ENCODE results near the gene LDLRAD4.

LDLRAD4 gene

GRCh38 chr18:13218368-13218991 is at the start of gene LDLRAD4:
LDLRAD4 (plus strand) TSS chr18:13218760.
- DNase-seq (ENCODE audit: low read depth) = peak; percentile 13

DNA sequence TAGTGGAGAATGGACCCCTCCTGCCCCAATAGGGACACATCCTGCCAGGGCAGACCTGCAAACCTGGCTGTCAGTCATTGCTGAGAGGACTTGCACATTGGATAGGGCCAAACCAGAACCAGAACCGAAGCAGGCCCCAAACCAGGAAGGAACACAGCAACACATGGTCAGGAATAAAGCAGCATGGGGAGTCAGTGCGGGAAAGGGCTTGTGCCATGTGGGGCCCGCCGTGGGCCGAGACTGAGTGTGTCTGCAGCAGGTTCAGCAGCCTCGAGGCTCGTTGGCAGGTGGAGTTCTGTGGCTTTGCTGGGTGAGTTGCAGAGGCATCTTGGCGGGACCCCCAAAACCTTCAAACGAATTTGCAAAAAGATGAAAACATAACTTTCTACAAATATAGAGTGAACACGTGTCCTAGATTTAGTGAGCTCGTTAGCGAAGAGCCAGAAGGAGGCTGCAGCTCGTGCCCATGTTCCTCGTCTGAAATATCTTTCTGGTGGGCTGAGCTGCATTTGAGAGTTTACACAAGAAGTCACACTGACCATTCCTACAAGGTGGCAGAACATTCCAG is 44.9 kb upstream of the LDLRAD4 start:
- DNase-seq (ENCODE audit: low read depth) = no peak

GRCh38 chr18:13175266-13175665 is 43.3 kb upstream of the LDLRAD4 start:
- no peak for DNase-seq (ENCODE audit: low read depth)

DNA sequence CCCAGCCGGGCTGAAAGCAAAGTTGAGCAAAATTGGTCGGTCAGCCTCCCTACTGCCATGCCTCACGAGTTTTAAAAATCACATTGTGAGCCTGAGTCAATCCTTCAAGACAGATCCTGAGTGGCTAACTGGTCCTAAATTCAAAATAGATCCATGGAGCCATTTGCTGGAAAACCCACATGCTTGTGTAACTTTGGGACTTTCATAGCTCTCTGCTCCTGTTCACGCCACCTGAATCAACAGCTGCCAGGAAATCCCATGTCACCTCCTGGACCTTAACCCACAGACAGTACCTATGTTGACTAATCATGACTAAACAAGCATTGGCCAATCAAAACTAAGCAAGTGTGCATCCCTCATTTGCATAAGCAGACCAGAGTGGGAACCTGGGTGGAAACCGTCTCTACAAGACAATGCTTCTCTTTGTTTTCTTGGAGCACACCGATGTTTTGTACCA is 42.8 kb upstream of the LDLRAD4 start:
- no peak for DNase-seq (ENCODE audit: low read depth)

DNA sequence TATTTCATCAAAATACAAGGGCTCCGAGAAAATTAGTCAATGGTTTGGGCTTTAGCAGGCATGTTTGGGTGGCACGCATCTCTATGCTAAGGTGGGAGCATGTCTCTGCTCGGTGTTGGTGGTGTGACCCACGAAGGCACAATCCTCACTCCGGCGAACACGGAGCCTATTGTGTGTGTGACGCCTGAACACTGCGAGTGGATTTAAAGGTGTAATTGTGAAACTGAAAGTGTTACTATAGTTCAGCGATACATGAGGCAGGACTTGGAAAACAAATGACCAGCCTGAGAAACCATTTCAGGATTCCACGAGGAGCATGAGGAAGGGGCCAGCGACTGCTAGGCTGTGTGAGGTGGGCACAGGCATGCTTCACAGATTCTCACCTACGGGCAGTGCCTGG is 41.7 kb upstream of the LDLRAD4 start:
- no peak for DNase-seq (ENCODE audit: low read depth)

DNA sequence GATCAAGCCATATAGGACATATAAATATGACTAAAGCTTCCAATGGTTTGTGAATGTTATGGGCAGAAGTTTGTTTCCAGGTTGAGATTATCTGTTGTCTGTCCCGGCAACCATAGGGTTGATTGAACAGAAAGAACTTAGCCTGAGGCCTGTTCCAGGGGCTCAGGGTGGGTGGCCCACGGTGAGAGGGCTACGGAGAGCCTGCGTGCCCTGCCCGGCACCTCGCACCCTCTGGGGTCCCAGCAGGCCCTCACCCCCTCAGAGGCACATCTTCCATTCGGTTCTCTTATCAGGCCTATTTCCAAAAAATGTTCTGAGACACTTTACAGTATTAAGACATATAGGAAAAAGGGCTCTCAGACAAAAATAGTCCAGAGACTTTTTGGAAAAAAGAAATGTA is 40.4 kb upstream of the LDLRAD4 start:
- no peak for DNase-seq (ENCODE audit: low read depth)

- no peak for DNase-seq (ENCODE audit: low read depth)
These were observed 39.6 kb upstream of the LDLRAD4 start for GRCh38 chr18:13178976-13179375.

GRCh38 chr18:13179566-13180113 is 38.9 kb upstream of the LDLRAD4 start:
- no peak for DNase-seq (ENCODE audit: low read depth)

GRCh38 chr18:13180614-13181375 is 37.8 kb upstream of the LDLRAD4 start:
- DNase-seq (ENCODE audit: low read depth) = no peak

- no peak for DNase-seq (ENCODE audit: low read depth)
These were observed 36.8 kb upstream of the LDLRAD4 start for GRCh38 chr18:13181765-13182164.

DNA sequence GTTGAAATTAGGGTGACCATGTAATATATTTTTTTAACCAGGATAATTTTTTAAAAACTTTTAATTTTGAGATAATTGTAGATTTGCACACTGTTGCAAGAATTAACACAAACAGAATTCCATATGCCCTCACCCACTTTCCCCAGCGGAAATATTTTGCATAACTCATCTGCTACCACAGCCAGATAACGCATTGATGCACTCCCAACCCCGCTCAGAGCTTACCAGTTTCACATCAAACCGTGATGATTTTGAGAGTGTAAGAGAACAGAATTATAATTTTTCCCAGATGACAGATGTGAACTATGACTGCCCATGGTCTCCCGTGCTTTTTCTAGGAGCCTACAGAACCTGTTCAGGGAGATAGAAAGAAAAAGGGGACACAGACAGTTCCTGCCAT is 35.2 kb upstream of the LDLRAD4 start:
- no peak for DNase-seq (ENCODE audit: low read depth)

DNA sequence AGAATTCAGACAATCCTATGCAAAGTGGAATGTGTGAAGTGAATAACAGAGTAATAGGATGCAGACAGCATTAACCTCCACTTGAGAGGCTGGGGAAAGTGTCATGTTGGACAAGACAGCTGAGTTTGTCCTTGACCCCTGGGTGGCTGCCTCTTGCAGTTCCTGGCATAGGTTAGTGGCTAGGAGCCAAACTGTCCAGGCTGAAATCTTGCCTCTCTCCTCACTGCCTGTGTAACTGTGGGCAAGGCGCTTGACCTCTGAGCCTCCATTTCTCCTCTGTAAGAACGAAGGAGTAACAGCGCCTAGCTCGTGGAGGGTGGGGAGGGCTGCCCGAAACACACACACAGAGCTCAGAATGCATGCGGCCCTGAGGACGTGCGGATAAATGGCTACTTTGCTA is 34.8 kb upstream of the LDLRAD4 start:
- no peak for DNase-seq (ENCODE audit: low read depth)

DNA sequence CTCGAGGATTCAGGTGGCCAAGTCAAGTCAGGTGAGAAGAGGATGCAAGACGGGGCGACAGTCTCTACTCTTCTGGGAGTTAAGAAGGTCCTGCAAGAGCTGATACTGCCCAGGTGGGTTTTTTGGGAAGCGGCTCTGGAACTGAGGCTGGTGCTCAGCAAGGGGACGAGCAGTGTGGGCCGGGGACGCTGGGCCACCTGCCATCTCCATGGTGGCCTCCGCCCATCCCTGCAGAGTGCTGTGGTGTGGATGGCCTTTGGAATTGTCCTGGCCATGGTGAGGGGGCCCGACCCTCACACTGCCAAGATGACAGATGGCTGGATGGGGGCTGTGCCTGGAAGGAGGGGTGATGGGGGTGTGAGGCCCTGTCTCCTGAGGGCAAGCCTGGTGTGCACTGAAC is 34.2 kb upstream of the LDLRAD4 start:
- DNase-seq (ENCODE audit: low read depth) = no peak

DNA sequence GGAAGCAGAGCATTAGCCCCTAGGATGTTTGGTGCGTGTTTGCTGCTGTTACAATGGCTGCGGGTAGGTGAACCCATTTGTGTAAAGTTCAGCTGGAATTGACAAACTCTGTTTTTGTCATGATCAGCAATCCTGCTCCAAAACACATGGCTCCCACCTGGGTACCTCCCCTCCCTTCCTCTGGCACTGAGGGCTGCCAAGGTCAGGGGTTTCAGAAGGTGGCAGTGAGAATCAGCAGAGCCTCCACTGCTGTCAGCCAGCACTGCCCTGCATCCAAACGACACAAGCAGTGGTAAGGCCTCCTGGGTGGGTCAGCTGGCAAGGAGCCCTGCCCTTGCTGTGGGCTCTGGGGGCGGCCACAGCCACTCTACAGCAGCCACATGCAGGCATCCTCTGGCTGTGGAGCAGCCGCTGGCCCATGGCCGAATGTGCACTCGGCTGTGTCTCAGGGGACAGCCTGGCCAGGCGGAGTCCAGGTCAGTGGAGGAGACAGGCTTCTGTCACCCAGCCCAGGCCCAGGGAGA is 32.8 kb upstream of the LDLRAD4 start:
- DNase-seq (ENCODE audit: low read depth) = no peak

GRCh38 chr18:13186687-13187086 is 31.9 kb upstream of the LDLRAD4 start:
- DNase-seq (ENCODE audit: low read depth) = no peak

DNA sequence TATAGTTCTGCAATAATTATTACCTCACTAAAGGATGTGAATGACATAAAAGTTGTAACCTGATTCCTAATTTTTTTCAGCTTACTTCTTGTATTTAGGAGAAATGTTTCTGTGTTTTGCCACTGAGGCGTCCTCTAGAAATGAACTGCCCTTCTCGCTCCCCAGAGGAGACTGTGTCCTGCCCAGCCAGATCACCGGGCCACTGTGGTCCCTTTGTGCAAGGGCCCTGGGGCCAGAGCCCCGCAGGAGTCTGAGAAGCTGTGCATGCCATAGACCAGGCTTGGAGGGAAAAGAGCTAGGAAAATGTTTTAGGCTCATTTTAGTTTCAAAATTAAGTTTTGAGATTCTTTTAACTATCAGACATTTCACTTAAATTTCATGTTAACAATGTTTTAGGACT is 31.1 kb upstream of the LDLRAD4 start:
- no peak for DNase-seq (ENCODE audit: low read depth)

DNA sequence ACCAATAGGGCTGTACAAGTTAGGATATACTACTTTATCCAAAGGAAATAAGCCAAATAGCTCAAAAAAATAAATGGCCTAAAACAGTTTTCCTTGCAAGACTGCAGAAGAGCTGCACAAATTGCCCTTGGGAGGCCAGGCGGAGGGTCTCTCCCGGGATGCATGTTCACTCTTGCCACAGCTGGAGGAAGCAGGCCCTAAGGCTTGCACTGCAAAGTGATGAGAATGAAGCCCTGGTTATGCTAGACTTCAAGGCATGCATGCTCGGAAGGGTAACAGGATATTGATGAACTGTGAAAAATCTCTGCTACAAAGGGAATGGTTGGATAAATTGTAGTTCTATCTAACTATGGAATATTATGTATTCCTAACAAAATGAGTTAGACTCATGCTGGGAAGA is 27.5 kb upstream of the LDLRAD4 start:
- DNase-seq (ENCODE audit: low read depth) = no peak

GRCh38 chr18:13191779-13192178 is 26.8 kb upstream of the LDLRAD4 start:
- no peak for DNase-seq (ENCODE audit: low read depth)

DNA sequence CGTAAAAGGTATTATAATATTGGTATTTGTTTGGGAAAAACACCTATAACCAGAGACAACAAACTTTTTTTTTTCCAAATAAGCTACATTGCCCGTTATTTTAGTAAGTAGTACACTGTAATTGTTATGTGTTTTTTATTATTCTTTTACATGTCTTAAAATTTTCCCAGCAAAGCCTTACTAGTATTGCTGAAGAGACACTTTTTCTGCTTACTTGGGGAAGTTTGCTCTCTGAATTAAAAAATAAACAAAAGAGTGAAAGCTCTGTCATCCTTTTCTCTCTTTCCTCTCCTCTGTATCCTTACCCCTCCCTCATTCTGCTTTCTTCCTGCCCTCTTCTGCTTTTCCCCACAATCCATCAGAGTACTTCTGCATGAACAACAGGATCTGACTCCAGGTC is 25.6 kb upstream of the LDLRAD4 start:
- no peak for DNase-seq (ENCODE audit: low read depth)

- DNase-seq (ENCODE audit: low read depth) = no peak
These were observed 24.3 kb upstream of the LDLRAD4 start for GRCh38 chr18:13194239-13194638.

- no peak for DNase-seq (ENCODE audit: low read depth)
These were observed 19.9 kb upstream of the LDLRAD4 start for GRCh38 chr18:13198701-13199100.

GRCh38 chr18:13199169-13199568 is 19.4 kb upstream of the LDLRAD4 start:
- no peak for DNase-seq (ENCODE audit: low read depth)

DNA sequence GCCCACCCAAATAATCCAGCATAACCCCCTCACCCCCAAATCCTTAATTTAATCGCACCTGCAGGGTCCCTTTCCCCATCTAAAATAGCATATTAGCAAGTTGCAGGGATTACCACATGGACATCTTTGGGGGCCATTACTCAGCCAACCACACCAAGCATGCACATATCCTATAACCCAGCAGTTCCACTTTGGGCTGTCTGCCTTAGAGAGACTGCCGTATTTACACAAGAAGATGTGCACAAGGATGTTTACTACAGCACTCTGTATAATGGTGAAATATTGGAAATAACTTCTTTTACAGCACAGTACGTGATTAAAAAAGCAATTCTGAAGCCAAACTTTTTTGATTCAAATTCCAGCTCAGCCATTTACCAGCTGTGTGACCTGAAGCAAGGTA is 17.3 kb upstream of the LDLRAD4 start:
- DNase-seq (ENCODE audit: low read depth) = no peak

Data from activated T-helper 1 cell treated with Interleukin-2 at 50 U/mL for 16 hours (primary cell).